A549 (cell line): ENCODE results near the gene MAT1A. TPM values are rescaled to one million over a fixed set of nuclear protein-coding genes. Genes with fewer than 3 reads are reported as not detected.

Experiments used
- ATAC-seq, 2 experiments: fragments of 200-7000 bp in 1 of 2; fragments of >200 bp in 1 of 2; cut with Nextera tagmentation in 1 of 2; cut with Tn5 transposase in 1 of 2; 3 replicates each; pipeline versions ENCODE4 v1.8.0 to v1.9.1; 2018 to 2020; ENCODE audit warnings: mild to moderate bottlenecking in 1 of 2, moderate library complexity in 1 of 2
- CTCF ChIA-PET: fragments of 300-600 bp; sonication (Branson Sonifier 250); formaldehyde crosslinking; extraction: SDS; loops from one replicate; lab custom pipeline; 2021; ENCODE audit warnings: antibody characterized with exemption, inconsistent platforms; lab: Yijun Ruan, JAX
- POLR2A ChIA-PET: fragments of 350-600 bp; formaldehyde crosslinking; extraction: SDS; loops from one replicate; lab custom pipeline; 2021; ENCODE audit warnings: antibody characterized with exemption, inconsistent platforms; lab: Yijun Ruan, JAX
- DNase-seq, 2 experiments: peaks; one replicate each; pipeline versions ENCODE4 v3.0.0 to v3.0.0-alpha.2; 2011 to 2016; ENCODE audit warnings: low read depth in 1 of 2, low spot score in 1 of 2
- FAIRE-seq: peaks from 2 replicates; lab custom pipeline; 2011; peaks lifted over from hg19 to GRCh38; lab: Jason Lieb, UNC
- H3K27ac ChIP-seq, 2 experiments: fragments of >200 bp; sonication (Bioruptor Twin); formaldehyde crosslinking; 3 replicates each; pipeline ENCODE4 v1.5.1; 2016 to 2017
- H3K4me1 ChIP-seq: fragments of >200 bp; sonication (Bioruptor Twin); formaldehyde crosslinking; 3 replicates; pipeline ENCODE4 v1.6.1; 2016
- H3K4me2 ChIP-seq: fragments of >200 bp; sonication (Bioruptor Twin); formaldehyde crosslinking; 3 replicates; pipeline ENCODE4 v1.6.1; 2016
- H3K4me3 ChIP-seq: fragments of >200 bp; sonication (Bioruptor Twin); formaldehyde crosslinking; 3 replicates; pipeline ENCODE4 v1.5.1; 2016
- H3K9me3 ChIP-seq: fragments of >200 bp; sonication (Bioruptor Twin); formaldehyde crosslinking; 3 replicates; pipeline ENCODE4 v1.6.1; 2016
- BHLHE40 ChIP-seq: IDR thresholded peaks from 2 replicates; pipeline ENCODE4 v1.6.1; 2012; ENCODE audit warnings: low read depth, low read length, inconsistent platforms
- EP300 ChIP-seq, 2 experiments: fragments of >200 bp; sonication (Bioruptor Twin); formaldehyde crosslinking; IDR thresholded peaks; 2 replicates in 1 of 2; 3 replicates in 1 of 2; pipeline ENCODE4 v1.6.1; 2016 to 2017
- HEYL ChIP-seq: fragments of 250-450 bp; sonication (Bioruptor Pico); IDR thresholded peaks from 2 replicates; pipeline ENCODE4 v1.8.0; 2021; ENCODE audit warnings: mild to moderate bottlenecking, moderate library complexity
- HOXB13 ChIP-seq: fragments of 250-450 bp; sonication (Bioruptor Pico); IDR thresholded peaks from 2 replicates; pipeline ENCODE4 v1.5.0; 2020; ENCODE audit warnings: low read depth, mild to moderate bottlenecking, moderate library complexity
- JUN ChIP-seq, 2 experiments: fragments of >200 bp; sonication (Bioruptor Twin); formaldehyde crosslinking; IDR thresholded peaks; 2 replicates in 1 of 2; 3 replicates in 1 of 2; pipeline ENCODE4 v1.6.1; 2016 to 2017
- NR3C1 ChIP-seq: fragments of >200 bp; sonication (Bioruptor Twin); formaldehyde crosslinking; IDR thresholded peaks from 3 replicates; pipeline ENCODE4 v1.6.1; 2017
- RARB ChIP-seq: fragments of 250-450 bp; sonication (Bioruptor Pico); IDR thresholded peaks from 2 replicates; pipeline ENCODE4 v1.8.0; 2021; ENCODE audit warnings: mild to moderate bottlenecking, moderate library complexity
- RCOR1 ChIP-seq: fragments of 150-350 bp; IDR thresholded peaks from 2 replicates; pipeline ENCODE4 v1.6.1; 2014; ENCODE audit warnings: antibody characterized with exemption, low read length, low read depth
- RFX5 ChIP-seq: fragments of 450-650 bp; IDR thresholded peaks from 2 replicates; pipeline ENCODE4 v1.7.1; 2014; ENCODE audit warnings: antibody characterized with exemption, mild to moderate bottlenecking, moderate library complexity
- TFCP2L1 ChIP-seq: fragments of 250-450 bp; sonication (Bioruptor Pico); IDR thresholded peaks from 2 replicates; pipeline ENCODE4 v1.5.0; 2021; ENCODE audit warnings: mild to moderate bottlenecking
- ZC3H11A ChIP-seq: fragments of 450-650 bp; IDR thresholded peaks from 2 replicates; pipeline ENCODE4 v1.6.1; 2014; ENCODE audit warnings: antibody characterized with exemption, mild to moderate bottlenecking
- ZNF302 ChIP-seq: fragments of 250-450 bp; sonication (Bioruptor Pico); IDR thresholded peaks from 2 replicates; pipeline ENCODE4 v1.9.0; 2021; ENCODE audit warnings: inconsistent platforms, mild to moderate bottlenecking, moderate library complexity
- WGBS: methylation state at CpG from one replicate; pipeline ENCODE4 v1.1.6; 2017; ENCODE audit errors: missing lambda C conversion rate; 5-methylcytosine and 5-hydroxymethylcytosine counted together
- polyA plus RNA-seq, 4 experiments: library from polyadenylated mRNA; depleted of rRNA in 3 of 4; stranded (reverse); fragments of >200 nt; fragmentation: RNase III in 1 of 4; extraction: RNeasy Plus Mini Kit Qiagen cat#74134 plus additional on column Dnase treatment in 1 of 4; gene quantifications; 2 replicates in 3 of 4; 3 replicates in 1 of 4; pipeline ENCODE4 v1.2.3, GENCODE V29; 2011 to 2017
- TF ChIP-seq, protein P1 (sequence below): fragments of 150-350 bp; IDR thresholded peaks from 2 replicates; pipeline ENCODE4 v1.6.1; 2014; ENCODE audit warnings: low read depth, mild to moderate bottlenecking, low read length
- TF ChIP-seq, protein P2 (sequence below): fragments of 200-600 bp; sonication (generic); IDR thresholded peaks from 2 replicates; pipeline ENCODE4 v1.6.1; 2016; ENCODE audit warnings: antibody characterized with exemption, mild to moderate bottlenecking, moderate library complexity
- TF ChIP-seq, protein P3 (sequence below): IDR thresholded peaks from 2 replicates; pipeline ENCODE4 v1.6.1; 2012; ENCODE audit warnings: low read depth, borderline replicate concordance
- TF ChIP-seq, protein P4 (sequence below): fragments of >200 bp; sonication (Bioruptor Twin); formaldehyde crosslinking; IDR thresholded peaks from 3 replicates; pipeline ENCODE4 v1.5.1; 2016
- TF ChIP-seq, protein P5 (sequence below): fragments of >200 bp; sonication (Bioruptor Twin); formaldehyde crosslinking; IDR thresholded peaks from 2 replicates; pipeline ENCODE4 v1.6.1; 2016

Gene MAT1A
- polyA plus RNA-seq, 2 of the 4 experiments (the other 2 are of a cell fraction): 0.03 to 0.13 TPM

DNA sequence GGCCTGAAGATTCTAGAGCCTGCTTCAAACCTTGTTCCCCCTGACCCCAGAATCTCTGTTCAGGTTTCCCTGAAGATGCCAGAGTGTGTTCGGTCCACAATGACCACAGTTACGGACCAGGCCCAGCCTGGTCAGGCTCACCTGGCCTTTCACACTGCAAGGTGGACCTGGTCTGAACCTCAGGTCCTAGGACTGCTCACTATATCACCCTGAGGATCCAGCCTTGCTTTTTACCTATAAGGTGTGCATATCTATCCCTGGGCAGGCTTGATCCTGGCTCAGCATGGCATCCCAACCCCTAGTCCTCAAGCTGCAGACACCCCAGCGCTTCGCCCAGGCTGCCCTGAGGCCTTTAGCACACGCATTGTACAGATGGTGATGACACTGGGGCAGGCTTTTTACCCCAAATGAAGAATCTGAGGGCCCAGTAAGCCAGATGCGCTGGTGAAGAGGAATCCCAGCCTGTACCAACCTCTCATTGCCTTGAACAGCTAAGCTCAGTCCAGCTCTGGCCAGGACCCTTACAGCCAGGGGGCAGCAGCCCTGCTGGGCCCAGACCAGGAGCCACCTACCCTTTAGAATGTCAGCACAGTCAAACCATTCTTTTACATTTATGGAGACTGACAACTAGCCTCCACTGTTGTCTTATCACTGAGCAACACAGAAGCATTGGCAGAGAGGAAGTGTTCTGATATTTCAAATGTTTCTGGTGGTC is 28.0 kb downstream of the MAT1A start:
- DNase-seq: no peak
- ATAC-seq: no peak
- CTCF ChIA-PET: interaction anchor here (0.6 to 2.0 kb wide), 24 partner anchors 8 to 755 kb away, joined by 3 to 12 read pairs (median 3); no protein-coding TSS in a partner anchor
- no peak overlapping the region for H3K4me2 ChIP-seq
- TF ChIP-seq RARB (CRISPR knock-in tag) (no peak), RFX5 (no peak), ZC3H11A (no peak), RCOR1 (no peak), EP300 (IDR thresholded peaks at IDR 0.05) (no peak), HEYL (no peak), HOXB13 (CRISPR knock-in tag) (no peak), BHLHE40 (no peak), ZNF302 (no peak), TFCP2L1 (CRISPR knock-in tag) (no peak), NR3C1 (no peak), JUN (IDR thresholded peaks at IDR 0.05) (no peak)
- TF ChIP-seq, protein P1, sequence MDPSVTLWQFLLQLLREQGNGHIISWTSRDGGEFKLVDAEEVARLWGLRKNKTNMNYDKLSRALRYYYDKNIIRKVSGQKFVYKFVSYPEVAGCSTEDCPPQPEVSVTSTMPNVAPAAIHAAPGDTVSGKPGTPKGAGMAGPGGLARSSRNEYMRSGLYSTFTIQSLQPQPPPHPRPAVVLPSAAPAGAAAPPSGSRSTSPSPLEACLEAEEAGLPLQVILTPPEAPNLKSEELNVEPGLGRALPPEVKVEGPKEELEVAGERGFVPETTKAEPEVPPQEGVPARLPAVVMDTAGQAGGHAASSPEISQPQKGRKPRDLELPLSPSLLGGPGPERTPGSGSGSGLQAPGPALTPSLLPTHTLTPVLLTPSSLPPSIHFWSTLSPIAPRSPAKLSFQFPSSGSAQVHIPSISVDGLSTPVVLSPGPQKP: no peak
- TF ChIP-seq, protein P2, sequence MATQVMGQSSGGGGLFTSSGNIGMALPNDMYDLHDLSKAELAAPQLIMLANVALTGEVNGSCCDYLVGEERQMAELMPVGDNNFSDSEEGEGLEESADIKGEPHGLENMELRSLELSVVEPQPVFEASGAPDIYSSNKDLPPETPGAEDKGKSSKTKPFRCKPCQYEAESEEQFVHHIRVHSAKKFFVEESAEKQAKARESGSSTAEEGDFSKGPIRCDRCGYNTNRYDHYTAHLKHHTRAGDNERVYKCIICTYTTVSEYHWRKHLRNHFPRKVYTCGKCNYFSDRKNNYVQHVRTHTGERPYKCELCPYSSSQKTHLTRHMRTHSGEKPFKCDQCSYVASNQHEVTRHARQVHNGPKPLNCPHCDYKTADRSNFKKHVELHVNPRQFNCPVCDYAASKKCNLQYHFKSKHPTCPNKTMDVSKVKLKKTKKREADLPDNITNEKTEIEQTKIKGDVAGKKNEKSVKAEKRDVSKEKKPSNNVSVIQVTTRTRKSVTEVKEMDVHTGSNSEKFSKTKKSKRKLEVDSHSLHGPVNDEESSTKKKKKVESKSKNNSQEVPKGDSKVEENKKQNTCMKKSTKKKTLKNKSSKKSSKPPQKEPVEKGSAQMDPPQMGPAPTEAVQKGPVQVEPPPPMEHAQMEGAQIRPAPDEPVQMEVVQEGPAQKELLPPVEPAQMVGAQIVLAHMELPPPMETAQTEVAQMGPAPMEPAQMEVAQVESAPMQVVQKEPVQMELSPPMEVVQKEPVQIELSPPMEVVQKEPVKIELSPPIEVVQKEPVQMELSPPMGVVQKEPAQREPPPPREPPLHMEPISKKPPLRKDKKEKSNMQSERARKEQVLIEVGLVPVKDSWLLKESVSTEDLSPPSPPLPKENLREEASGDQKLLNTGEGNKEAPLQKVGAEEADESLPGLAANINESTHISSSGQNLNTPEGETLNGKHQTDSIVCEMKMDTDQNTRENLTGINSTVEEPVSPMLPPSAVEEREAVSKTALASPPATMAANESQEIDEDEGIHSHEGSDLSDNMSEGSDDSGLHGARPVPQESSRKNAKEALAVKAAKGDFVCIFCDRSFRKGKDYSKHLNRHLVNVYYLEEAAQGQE: no peak
- TF ChIP-seq, protein P3, sequence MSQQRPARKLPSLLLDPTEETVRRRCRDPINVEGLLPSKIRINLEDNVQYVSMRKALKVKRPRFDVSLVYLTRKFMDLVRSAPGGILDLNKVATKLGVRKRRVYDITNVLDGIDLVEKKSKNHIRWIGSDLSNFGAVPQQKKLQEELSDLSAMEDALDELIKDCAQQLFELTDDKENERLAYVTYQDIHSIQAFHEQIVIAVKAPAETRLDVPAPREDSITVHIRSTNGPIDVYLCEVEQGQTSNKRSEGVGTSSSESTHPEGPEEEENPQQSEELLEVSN: no peak
- TF ChIP-seq, protein P4, sequence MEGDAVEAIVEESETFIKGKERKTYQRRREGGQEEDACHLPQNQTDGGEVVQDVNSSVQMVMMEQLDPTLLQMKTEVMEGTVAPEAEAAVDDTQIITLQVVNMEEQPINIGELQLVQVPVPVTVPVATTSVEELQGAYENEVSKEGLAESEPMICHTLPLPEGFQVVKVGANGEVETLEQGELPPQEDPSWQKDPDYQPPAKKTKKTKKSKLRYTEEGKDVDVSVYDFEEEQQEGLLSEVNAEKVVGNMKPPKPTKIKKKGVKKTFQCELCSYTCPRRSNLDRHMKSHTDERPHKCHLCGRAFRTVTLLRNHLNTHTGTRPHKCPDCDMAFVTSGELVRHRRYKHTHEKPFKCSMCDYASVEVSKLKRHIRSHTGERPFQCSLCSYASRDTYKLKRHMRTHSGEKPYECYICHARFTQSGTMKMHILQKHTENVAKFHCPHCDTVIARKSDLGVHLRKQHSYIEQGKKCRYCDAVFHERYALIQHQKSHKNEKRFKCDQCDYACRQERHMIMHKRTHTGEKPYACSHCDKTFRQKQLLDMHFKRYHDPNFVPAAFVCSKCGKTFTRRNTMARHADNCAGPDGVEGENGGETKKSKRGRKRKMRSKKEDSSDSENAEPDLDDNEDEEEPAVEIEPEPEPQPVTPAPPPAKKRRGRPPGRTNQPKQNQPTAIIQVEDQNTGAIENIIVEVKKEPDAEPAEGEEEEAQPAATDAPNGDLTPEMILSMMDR: no peak
- TF ChIP-seq, protein P5, sequence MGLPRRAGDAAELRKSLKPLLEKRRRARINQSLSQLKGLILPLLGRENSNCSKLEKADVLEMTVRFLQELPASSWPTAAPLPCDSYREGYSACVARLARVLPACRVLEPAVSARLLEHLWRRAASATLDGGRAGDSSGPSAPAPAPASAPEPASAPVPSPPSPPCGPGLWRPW: no peak
- peaks cover 3% of the 10 kb centered on the region; the same call in 1 of the 3 replicates for H3K9me3 ChIP-seq
- no peaks in the 10 kb centered on the region for H3K4me1 ChIP-seq
- no peak overlapping the region for H3K4me3 ChIP-seq
- POLR2A ChIA-PET: no interaction called here
- 76% methylated on average over 6 of the region's 6 CpGs for WGBS
- no peak overlapping the region for H3K27ac ChIP-seq
- no peak for FAIRE-seq
